ENCODE measurements around the gene ATXN10. TPM values are rescaled to one million over a fixed set of nuclear protein-coding genes. Genes with fewer than 3 reads are reported as not detected.

The ATXN10 gene
- total RNA-seq, 4 donors from 2014 or later = 83.5 to 127 (median 96.6) TPM

GRCh38 chr22:45793161-45793560, 121.5 kb downstream of the ATXN10 start:
- TF ChIP-seq CTCF (IDR thresholded peaks at IDR 0.05; ENCODE audit: low read depth) = no peak

GRCh38 chr22:45793892-45794291, 122.3 kb downstream of the ATXN10 start:
- no peak for TF ChIP-seq CTCF (IDR thresholded peaks at IDR 0.05; ENCODE audit: low read depth)

GRCh38 chr22:45799291-45799690, 127.7 kb downstream of the ATXN10 start:
- TF ChIP-seq CTCF (IDR thresholded peaks at IDR 0.05; ENCODE audit: low read depth) = no peak

GRCh38 chr22:45802054-45802453, 130.4 kb downstream of the ATXN10 start:
- no peak for TF ChIP-seq CTCF (IDR thresholded peaks at IDR 0.05; ENCODE audit: low read depth)

GRCh38 chr22:45804319-45804985, 132.8 kb downstream of the ATXN10 start:
- TF ChIP-seq CTCF (IDR thresholded peaks at IDR 0.05; ENCODE audit: low read depth) = no peak

- no peak for TF ChIP-seq CTCF (IDR thresholded peaks at IDR 0.05; ENCODE audit: low read depth)
These were observed 133.3 kb downstream of the ATXN10 start for GRCh38 chr22:45804986-45805325.

DNA sequence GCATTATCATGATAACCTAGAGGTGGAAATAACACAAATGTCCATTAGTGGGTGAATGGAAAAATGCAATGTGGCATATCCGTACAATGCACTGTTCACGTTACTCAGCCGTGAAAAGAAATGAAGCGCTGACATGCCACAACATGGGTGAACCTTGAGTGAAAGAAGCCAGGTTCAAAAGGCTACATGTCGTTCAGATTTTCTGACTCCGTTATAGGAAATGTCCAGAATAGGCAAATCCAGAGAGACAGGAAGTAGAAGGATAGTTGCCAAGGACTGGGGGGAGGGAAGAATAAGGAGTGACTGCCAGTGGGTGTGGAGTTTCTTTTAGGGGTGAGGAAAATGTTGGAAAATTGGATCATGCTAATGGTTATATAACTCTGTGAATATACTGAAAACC, 133.8 kb downstream of the ATXN10 start:
- TF ChIP-seq CTCF (IDR thresholded peaks at IDR 0.05; ENCODE audit: low read depth) = no peak

Measured in subcutaneous adipose tissue (tissue), 4 donors.